HUES48 (cell line): Measurements from ENCODE around the gene MT1F.

Source experiments
- H3K27ac ChIP-seq: one replicate; pipeline ENCODE4 v1.7.0; 2013; ENCODE audit warnings: low read depth, low read length, inconsistent platforms
- H3K27me3 ChIP-seq: 2 replicates; pipeline ENCODE4 v1.6.1; 2013; ENCODE audit warnings: mild to moderate bottlenecking, low read length; ENCODE audit not compliant: control insufficient read depth, insufficient read depth
- H3K36me3 ChIP-seq: 2 replicates; pipeline ENCODE4 v1.6.1; 2013; ENCODE audit warnings: low read length; ENCODE audit not compliant: control insufficient read depth, insufficient read depth
- H3K4me1 ChIP-seq: 2 replicates; pipeline ENCODE4 v1.6.1; 2013; ENCODE audit warnings: mild to moderate bottlenecking, low read length; ENCODE audit not compliant: control insufficient read depth, insufficient read depth
- H3K4me3 ChIP-seq: 2 replicates; pipeline ENCODE4 v1.5.1; 2013; ENCODE audit warnings: mild to moderate bottlenecking, low read depth, low read length
- H3K9ac ChIP-seq: 2 replicates; pipeline ENCODE4 v1.6.1; 2013; ENCODE audit warnings: mild to moderate bottlenecking, low read depth, low read length, moderate library complexity
- H3K9me3 ChIP-seq: 2 replicates; pipeline ENCODE4 v1.6.1; 2013; ENCODE audit warnings: low read length; ENCODE audit not compliant: control insufficient read depth, insufficient read depth

The MT1F gene

DNA sequence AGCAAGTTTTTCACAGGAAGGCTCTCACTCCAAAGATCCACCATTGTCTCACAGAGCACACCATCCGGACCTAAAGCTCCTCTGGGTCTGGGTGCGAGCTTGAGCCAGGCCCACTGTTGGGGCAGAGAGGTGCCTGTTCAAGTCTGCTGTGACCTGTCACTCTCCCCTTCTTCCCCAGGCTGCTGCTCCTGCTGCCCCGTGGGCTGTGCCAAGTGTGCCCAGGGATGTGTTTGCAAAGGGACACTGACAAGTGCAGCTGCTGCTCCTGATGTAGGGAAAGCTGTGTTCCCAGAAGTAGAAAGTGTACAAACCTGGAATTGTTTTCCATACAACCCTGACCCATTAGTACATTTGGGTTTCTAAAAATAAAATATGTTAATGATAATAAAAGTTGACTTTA, 19.7 kb downstream of the MT1F start:
- Histone ChIP-seq H3K4me3 (no peak overlapping the region), H3K4me1 (peaks cover 11% of the 10 kb centered on the region), H3K27ac (no peak overlapping the region), H3K9me3 (no peaks in the 10 kb centered on the region), H3K27me3 (peaks cover 89% of the 10 kb centered on the region), H3K36me3 (no peaks in the 10 kb centered on the region), H3K9ac (no peak overlapping the region)

DNA sequence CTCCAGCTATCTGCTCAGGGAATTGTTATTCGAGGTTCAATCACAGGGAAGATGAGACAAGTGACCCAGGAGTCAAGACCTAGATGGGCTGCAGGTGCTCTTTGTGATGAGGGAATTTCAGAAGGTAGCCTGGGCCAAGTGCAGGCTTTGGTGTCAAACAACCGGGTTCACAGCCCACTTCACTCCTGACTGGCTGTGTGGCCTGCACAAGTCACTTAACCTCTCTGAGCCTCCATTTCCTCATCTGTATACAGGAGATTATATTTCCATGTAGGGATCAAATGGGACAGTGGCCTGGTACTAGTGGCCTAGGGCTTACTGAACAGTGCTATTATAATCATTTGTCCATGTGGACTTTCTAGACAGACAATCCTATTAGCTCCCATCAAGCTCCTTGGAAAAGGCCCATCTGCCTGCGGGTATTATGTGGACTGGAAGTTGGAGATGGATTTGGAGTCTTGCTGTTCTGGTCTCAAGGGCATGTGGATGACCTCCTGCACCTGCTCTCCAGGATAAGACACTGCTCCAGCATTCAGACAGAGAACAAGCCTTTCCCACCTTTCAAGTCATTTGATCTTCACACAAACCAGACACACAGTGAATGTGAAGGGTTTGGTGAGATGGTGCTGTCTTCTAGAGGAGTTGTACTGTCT, 21.4 kb downstream of the MT1F start:
- H3K4me1 ChIP-seq, result peaks cover 20% of the 10 kb centered on the region
- H3K27ac ChIP-seq, result no peak overlapping the region

GRCh38 chr16:56679818-56680217, 22.1 kb downstream of the MT1F start:
- Histone ChIP-seq H3K9ac (no peak overlapping the region), H3K27ac (no peak overlapping the region), H3K27me3 (peaks cover 83% of the 10 kb centered on the region), H3K4me3 (no peak overlapping the region), H3K9me3 (no peaks in the 10 kb centered on the region), H3K36me3 (no peaks in the 10 kb centered on the region), H3K4me1 (peaks cover 20% of the 10 kb centered on the region)

More for the DNA sequence above, 21.4 kb downstream of the MT1F start:
- H3K27me3 ChIP-seq, result peaks cover 86% of the 10 kb centered on the region
- no peaks in the 10 kb centered on the region for H3K9me3 ChIP-seq
- H3K36me3 ChIP-seq, result no peaks in the 10 kb centered on the region
- H3K4me3 ChIP-seq, result no peak overlapping the region
- H3K9ac ChIP-seq, result no peak overlapping the region

DNA sequence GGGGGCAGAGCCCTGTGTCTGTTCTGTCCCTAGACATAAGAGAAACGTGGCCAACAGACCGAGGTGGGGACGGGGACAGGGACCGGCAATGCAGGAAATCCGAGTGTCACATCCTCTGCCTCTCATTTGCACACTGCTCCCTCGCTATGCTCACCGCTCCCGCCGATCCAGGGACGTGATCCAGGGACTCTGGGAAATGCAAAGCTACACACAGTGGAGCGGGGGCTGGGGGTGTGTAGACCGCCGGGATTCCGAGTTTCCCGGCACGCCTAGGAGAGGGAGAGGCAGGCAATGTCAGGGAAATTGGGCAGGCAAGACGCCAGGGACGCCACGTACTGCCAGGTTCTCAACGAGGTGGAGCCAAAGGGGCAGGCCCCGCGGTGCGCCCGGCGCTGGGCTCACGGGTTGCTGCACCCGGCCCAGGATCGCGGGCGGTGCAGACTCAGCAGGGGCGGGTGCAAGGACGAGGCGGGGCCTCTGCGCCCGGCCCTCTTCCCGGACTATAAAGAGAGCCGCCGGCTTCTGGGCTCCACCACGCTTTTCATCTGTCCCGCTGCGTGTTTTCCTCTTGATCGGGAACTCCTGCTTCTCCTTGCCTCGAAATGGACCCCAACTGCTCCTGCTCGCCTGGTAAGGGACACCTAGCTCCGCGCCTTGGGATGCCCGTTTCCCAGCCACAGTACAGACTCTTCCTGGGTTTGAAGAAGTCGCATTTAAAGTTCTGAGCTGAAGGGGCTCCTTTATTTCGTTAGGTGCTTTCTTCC, 24.4 kb downstream of the MT1F start, which contains the start of gene MT1X:
MT1X (plus strand) TSS at position 532 of the 764 bp plus-strand sequence; CDS start at position 603, 71 bp downstream.
- H3K9me3 ChIP-seq, result no peaks in the 10 kb centered on the region
- peak within 1 kb of the TSS; percentile 43 for H3K9ac ChIP-seq
- peak within 1 kb of the TSS; percentile 46 for H3K27ac ChIP-seq
- no peaks in the 10 kb centered on the region for H3K36me3 ChIP-seq
- peaks cover 15% of the 10 kb centered on the region for H3K4me1 ChIP-seq
- peaks cover 62% of the 10 kb centered on the region for H3K27me3 ChIP-seq
- H3K4me3 ChIP-seq, result peak within 1 kb of the TSS; percentile 81

DNA sequence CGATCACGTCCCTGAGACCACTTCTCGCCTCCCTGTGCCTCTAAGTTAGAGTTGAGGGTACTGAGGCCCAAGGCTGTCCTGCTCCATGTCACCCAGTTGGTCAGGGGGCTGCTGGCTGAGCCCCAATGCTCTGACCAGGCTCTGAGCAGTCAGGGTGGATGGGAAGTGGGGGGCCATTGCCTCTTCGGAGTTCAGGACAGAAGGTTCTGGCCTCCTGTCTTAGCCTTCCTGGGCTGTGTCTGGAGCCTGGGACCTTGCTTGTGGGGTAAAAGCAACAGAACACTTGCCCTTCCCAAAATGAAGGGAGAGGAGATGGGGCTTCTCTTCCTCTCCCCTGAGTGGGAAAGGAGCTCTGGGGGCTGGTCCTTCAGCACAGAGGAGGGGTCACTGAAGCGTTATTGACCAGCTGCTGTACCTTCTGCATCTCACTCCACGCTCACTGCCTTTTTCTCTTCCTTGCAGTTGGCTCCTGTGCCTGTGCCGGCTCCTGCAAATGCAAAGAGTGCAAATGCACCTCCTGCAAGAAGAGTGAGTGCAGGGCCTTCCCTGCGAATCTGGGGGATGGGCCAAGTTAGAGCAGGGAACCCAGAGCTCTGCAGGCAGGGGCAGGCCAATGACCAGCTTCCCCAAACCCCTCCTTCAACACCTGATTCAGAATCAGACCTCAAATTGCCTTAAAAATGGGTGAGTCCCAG, 25.1 kb downstream of the MT1F start:
- peak overlapping the region; percentile 81 for H3K4me3 ChIP-seq
- peaks cover 15% of the 10 kb centered on the region for H3K4me1 ChIP-seq
- H3K36me3 ChIP-seq, result no peaks in the 10 kb centered on the region
- peaks cover 55% of the 10 kb centered on the region for H3K27me3 ChIP-seq
- peak overlapping the region; percentile 43 for H3K9ac ChIP-seq
- no peaks in the 10 kb centered on the region for H3K9me3 ChIP-seq
- H3K27ac ChIP-seq, result no peak overlapping the region

- Histone ChIP-seq H3K4me3 (peak overlapping the region; percentile 81), H3K9ac (no peak overlapping the region), H3K27me3 (peaks cover 52% of the 10 kb centered on the region), H3K4me1 (peaks cover 15% of the 10 kb centered on the region), H3K36me3 (no peaks in the 10 kb centered on the region), H3K27ac (no peak overlapping the region), H3K9me3 (no peaks in the 10 kb centered on the region)
Measured at GRCh38 chr16:56683424-56684172, 25.8 kb downstream of the MT1F start.

GRCh38 chr16:56684256-56684925, 26.6 kb downstream of the MT1F start:
- Histone ChIP-seq H3K4me1 (peaks cover 15% of the 10 kb centered on the region), H3K9me3 (no peaks in the 10 kb centered on the region), H3K36me3 (no peaks in the 10 kb centered on the region), H3K4me3 (no peak overlapping the region), H3K9ac (no peak overlapping the region), H3K27me3 (peaks cover 45% of the 10 kb centered on the region), H3K27ac (no peak overlapping the region)

DNA sequence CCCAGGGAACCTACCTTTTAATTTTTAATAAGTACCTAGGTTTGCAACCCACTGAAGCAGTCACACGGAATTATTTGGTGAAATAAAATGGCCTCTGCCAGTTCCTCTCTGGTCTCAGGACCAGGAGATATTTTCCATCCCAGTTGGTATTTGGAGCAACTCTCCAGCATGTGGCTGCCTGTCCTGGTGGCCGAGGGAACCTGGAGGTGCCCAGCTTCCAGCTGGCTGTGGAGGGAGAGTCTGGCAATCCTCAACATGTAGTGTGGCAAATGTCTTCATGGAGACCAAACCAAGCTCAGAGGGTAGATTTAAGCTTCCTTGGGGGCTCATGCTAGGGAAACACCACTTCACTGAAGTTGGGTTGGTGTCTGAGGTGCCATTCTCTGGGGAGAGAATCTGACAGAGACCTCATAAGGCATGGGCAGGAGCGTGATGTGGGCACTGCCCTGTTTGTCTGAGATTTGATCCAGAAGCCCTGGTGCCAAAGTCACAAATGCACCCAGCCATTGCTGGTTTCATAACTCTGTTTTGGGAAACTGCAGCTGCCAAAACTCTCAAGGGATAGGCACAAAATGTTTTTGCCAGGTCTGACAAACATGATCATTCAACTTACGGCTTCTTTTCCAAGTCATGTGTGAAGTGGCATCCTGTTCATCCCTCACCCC, 27.3 kb downstream of the MT1F start:
- Histone ChIP-seq H3K36me3 (no peaks in the 10 kb centered on the region), H3K9ac (no peak overlapping the region), H3K27me3 (peaks cover 38% of the 10 kb centered on the region), H3K9me3 (no peaks in the 10 kb centered on the region), H3K4me1 (peaks cover 15% of the 10 kb centered on the region), H3K4me3 (no peak overlapping the region), H3K27ac (no peak overlapping the region)

DNA sequence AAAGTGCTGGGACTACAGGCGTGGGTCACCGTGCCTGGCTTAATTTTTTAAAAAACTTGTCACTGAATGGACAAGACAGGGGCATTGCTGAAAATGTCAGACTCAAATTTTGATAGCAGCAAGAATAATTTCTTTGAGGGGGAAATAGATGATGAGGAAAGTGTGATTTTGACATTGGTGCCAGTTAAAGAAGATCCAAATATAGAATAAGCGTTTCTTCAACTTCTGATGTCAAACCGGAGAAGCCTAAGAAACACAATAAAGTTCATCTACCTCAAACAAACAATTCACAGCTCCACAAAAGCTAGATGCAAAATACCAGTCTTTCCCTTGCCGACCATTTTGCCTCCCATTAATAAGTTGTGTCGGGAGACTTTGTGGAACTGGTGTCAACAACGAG, 29.0 kb downstream of the MT1F start:
- Histone ChIP-seq H3K4me1 (peaks cover 12% of the 10 kb centered on the region), H3K9me3 (no peaks in the 10 kb centered on the region), H3K4me3 (no peak overlapping the region), H3K9ac (no peak overlapping the region), H3K27ac (no peak overlapping the region), H3K27me3 (peaks cover 21% of the 10 kb centered on the region), H3K36me3 (no peaks in the 10 kb centered on the region)

DNA sequence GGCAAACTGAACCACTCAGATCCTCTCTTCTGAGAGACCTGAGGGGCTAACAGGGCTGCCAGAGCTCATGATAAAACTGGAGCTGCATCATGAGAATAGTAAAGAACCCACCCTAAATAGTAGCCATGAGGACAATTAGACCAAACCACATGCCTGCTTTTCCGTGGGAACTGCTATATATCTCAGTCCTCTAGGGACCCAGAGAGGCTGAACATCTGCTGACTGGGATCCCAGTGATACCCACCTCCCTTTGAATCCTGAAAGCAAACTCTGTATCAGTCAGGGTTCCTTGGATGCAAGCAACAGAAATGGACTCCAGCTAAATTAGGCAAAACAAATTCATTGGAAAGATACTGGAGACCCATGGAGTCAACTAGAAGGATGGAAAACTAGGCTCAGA, 31.0 kb downstream of the MT1F start:
- no peaks in the 10 kb centered on the region for H3K9me3 ChIP-seq
- H3K4me1 ChIP-seq, result no peaks in the 10 kb centered on the region
- no peak overlapping the region for H3K27ac ChIP-seq
- H3K27me3 ChIP-seq, result peaks cover 1% of the 10 kb centered on the region
- H3K36me3 ChIP-seq, result no peaks in the 10 kb centered on the region
- no peak overlapping the region for H3K9ac ChIP-seq
- H3K4me3 ChIP-seq, result no peak overlapping the region
